Measurements from ENCODE around the gene CPB2. TPM values are rescaled to one million over a fixed set of nuclear protein-coding genes. Genes with fewer than 3 reads are reported as not detected.

The CPB2 gene
- total and polyA plus RNA-seq, 7 donors, result not detected

DNA sequence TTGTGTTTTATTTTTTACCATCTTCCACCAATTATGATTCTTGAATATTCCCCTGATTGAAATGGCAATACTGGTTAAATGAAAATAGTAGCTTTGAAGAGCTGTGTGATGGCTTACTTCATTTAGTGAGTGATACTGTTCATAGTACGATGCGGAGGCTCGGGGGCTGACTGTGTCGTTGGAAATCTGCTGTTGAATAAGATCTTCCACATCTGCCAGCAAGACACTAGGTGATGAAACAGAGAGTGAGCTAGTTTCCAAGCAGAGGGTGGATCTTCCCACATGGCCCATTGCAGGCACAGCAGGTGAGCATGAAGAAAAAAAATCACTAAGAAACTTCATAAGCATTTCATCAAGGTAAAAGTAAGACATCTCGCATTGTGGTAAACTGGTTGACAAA lies 22.5 kb downstream of the CPB2 start:
- H3K4me3 ChIP-seq, result no peak overlapping the region
- no peak for TF ChIP-seq POLR2A (IDR thresholded peaks at IDR 0.05)
- TF ChIP-seq POLR2AphosphoS5 (IDR thresholded peaks at IDR 0.05), result no peak
- TF ChIP-seq EP300 (IDR thresholded peaks at IDR 0.05), result no peak
- TF ChIP-seq, protein P1, sequence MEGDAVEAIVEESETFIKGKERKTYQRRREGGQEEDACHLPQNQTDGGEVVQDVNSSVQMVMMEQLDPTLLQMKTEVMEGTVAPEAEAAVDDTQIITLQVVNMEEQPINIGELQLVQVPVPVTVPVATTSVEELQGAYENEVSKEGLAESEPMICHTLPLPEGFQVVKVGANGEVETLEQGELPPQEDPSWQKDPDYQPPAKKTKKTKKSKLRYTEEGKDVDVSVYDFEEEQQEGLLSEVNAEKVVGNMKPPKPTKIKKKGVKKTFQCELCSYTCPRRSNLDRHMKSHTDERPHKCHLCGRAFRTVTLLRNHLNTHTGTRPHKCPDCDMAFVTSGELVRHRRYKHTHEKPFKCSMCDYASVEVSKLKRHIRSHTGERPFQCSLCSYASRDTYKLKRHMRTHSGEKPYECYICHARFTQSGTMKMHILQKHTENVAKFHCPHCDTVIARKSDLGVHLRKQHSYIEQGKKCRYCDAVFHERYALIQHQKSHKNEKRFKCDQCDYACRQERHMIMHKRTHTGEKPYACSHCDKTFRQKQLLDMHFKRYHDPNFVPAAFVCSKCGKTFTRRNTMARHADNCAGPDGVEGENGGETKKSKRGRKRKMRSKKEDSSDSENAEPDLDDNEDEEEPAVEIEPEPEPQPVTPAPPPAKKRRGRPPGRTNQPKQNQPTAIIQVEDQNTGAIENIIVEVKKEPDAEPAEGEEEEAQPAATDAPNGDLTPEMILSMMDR (IDR thresholded peaks at IDR 0.05), result no peak
- intact Hi-C loops (cut with DNase I), result no loop called here

GRCh38 chr13:46079770-46080169 lies 25.1 kb downstream of the CPB2 start:
- 49 to 67% methylated on average over 2 of the region's 2 CpGs for WGBS, 2 donors
- H3K9me3 ChIP-seq, result no peaks in the 10 kb centered on the region
- H3K27me3 ChIP-seq, result no peaks in the 10 kb centered on the region
- no peak for DNase-seq
- H3K36me3 ChIP-seq, result no peaks in the 10 kb centered on the region
- intact Hi-C loops (cut with DNase I), result no loop called here
- H3K4me1 ChIP-seq, result no peaks in the 10 kb centered on the region
- TF ChIP-seq, protein P1 (IDR thresholded peaks at IDR 0.05), result no peak
- no peak for TF ChIP-seq EP300 (IDR thresholded peaks at IDR 0.05)
- TF ChIP-seq POLR2A (IDR thresholded peaks at IDR 0.05), result no peak
- no peak for TF ChIP-seq POLR2AphosphoS5 (IDR thresholded peaks at IDR 0.05)
- H3K4me3 ChIP-seq, result no peak overlapping the region
- H3K27ac ChIP-seq, result no peak overlapping the region

More for the DNA sequence above, 22.5 kb downstream of the CPB2 start:
- DNase-seq, result no peak
- Histone ChIP-seq H3K27ac (no peak overlapping the region), H3K4me1 (no peaks in the 10 kb centered on the region), H3K36me3 (no peaks in the 10 kb centered on the region), H3K9me3 (no peaks in the 10 kb centered on the region), H3K27me3 (no peaks in the 10 kb centered on the region)
- 96 to 97% methylated on average over 5 of the region's 5 CpGs for WGBS, 2 donors

DNA sequence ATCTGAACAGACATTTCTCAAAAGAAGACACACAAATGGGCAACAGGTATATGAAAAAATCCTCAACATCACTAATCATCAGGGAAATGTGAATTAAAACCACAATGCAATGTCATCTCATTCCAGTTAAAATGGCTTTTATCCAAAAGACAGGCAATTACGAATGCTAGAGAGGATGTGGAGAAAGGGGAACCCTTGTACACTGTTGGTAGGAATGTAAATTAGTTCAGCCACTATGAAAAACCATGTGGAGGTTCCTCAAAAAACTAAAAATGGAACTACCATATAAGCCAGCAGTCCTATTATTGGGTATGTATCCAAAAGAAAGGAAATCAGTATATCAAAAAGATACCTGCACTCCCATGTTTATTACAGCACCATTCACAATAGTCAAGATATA lies 27.6 kb downstream of the CPB2 start:
- H3K4me1 ChIP-seq, result no peaks in the 10 kb centered on the region
- H3K4me3 ChIP-seq, result no peak overlapping the region
- WGBS, 2 donors, result 60 to 61% methylated on average over 1 of the region's 1 CpG
- no peak for DNase-seq
- no peaks in the 10 kb centered on the region for H3K36me3 ChIP-seq
- no peak overlapping the region for H3K27ac ChIP-seq
- intact Hi-C loops (cut with DNase I), result no loop called here
- no peaks in the 10 kb centered on the region for H3K9me3 ChIP-seq
- TF ChIP-seq POLR2AphosphoS5 (IDR thresholded peaks at IDR 0.05) (no peak), POLR2A (IDR thresholded peaks at IDR 0.05) (no peak), EP300 (IDR thresholded peaks at IDR 0.05) (no peak)
- TF ChIP-seq, protein P1 (IDR thresholded peaks at IDR 0.05), result no peak
- no peaks in the 10 kb centered on the region for H3K27me3 ChIP-seq

DNA sequence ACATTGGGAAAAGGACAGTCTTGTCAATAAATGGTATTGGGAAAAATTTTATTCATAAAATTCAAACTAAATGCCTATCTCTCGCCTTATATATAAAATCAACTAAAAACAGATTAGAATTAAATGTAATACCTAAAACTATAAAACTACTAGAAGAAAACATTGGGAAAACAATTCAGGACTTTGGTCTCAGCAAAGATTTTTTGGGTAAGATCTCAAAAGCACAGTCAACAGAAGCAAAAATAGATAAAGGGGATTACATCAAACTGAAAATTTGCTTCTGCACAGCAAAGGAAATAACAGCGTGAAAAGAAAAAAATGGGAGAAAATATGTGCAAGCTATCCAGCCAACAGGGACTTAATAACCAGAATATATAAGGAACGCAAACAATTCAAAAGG lies 28.0 kb downstream of the CPB2 start:
- intact Hi-C loops (cut with DNase I), result no loop called here
- WGBS, 2 donors, result 62 to 90% methylated on average over 3 of the region's 3 CpGs

More for the DNA sequence above, 28.0 kb downstream of the CPB2 start:
- H3K27me3 ChIP-seq, result no peaks in the 10 kb centered on the region
- H3K36me3 ChIP-seq, result no peaks in the 10 kb centered on the region
- DNase-seq, result no peak
- no peaks in the 10 kb centered on the region for H3K9me3 ChIP-seq
- no peaks in the 10 kb centered on the region for H3K4me1 ChIP-seq
- TF ChIP-seq EP300 (IDR thresholded peaks at IDR 0.05), result no peak
- no peak for TF ChIP-seq POLR2A (IDR thresholded peaks at IDR 0.05)
- TF ChIP-seq, protein P1 (IDR thresholded peaks at IDR 0.05), result no peak
- TF ChIP-seq POLR2AphosphoS5 (IDR thresholded peaks at IDR 0.05), result no peak
- H3K27ac ChIP-seq, result no peak overlapping the region
- H3K4me3 ChIP-seq, result no peak overlapping the region

All from sigmoid colon (tissue), 7 donors.